IPS-18c (cell line): ENCODE data around the gene CACHD1.

Experiments
- H3K4me3 ChIP-seq: 2 replicates; pipeline ENCODE4 v1.7.0; 2013; ENCODE audit warnings: low read depth, mild to moderate bottlenecking, low read length, moderate library complexity; ENCODE audit not compliant: insufficient read depth
- H3K9me3 ChIP-seq: one replicate; pipeline ENCODE4 v1.6.1; 2013; ENCODE audit warnings: mild to moderate bottlenecking, low read length, moderate library complexity; ENCODE audit not compliant: control insufficient read depth, insufficient read depth

The CACHD1 gene

GRCh38 chr1:64553285-64553684 is 83.4 kb downstream of the CACHD1 start:
- Histone ChIP-seq H3K4me3 (no peak overlapping the region), H3K9me3 (no peaks in the 10 kb centered on the region)

- Histone ChIP-seq H3K9me3 (no peaks in the 10 kb centered on the region), H3K4me3 (no peak overlapping the region)
These were observed 86.0 kb downstream of the CACHD1 start for GRCh38 chr1:64555947-64556346.

- H3K9me3 ChIP-seq: no peaks in the 10 kb centered on the region
- no peak overlapping the region for H3K4me3 ChIP-seq
These were observed 92.1 kb downstream of the CACHD1 start for GRCh38 chr1:64561993-64562392.

GRCh38 chr1:64563958-64564565 is 94.1 kb downstream of the CACHD1 start:
- H3K4me3 ChIP-seq: no peak overlapping the region

GRCh38 chr1:64564891-64565290 is 95.0 kb downstream of the CACHD1 start:
- H3K9me3 ChIP-seq: no peaks in the 10 kb centered on the region
- H3K4me3 ChIP-seq: no peak overlapping the region

More at GRCh38 chr1:64563958-64564565, 94.1 kb downstream of the CACHD1 start:
- no peaks in the 10 kb centered on the region for H3K9me3 ChIP-seq

- no peaks in the 10 kb centered on the region for H3K9me3 ChIP-seq
- H3K4me3 ChIP-seq: no peak overlapping the region
These were observed 97.7 kb downstream of the CACHD1 start for GRCh38 chr1:64567426-64568170.

- H3K9me3 ChIP-seq: no peaks in the 10 kb centered on the region
- H3K4me3 ChIP-seq: no peak overlapping the region
These were observed 98.2 kb downstream of the CACHD1 start for GRCh38 chr1:64568171-64568450.

- no peak overlapping the region for H3K4me3 ChIP-seq
These were observed 99.5 kb downstream of the CACHD1 start for GRCh38 chr1:64569411-64569810.

GRCh38 chr1:64570267-64570855 is 100.4 kb downstream of the CACHD1 start:
- Histone ChIP-seq H3K9me3 (no peaks in the 10 kb centered on the region), H3K4me3 (no peak overlapping the region)

More at GRCh38 chr1:64569411-64569810, 99.5 kb downstream of the CACHD1 start:
- H3K9me3 ChIP-seq: no peaks in the 10 kb centered on the region

- H3K4me3 ChIP-seq: no peak overlapping the region
- H3K9me3 ChIP-seq: no peaks in the 10 kb centered on the region
These were observed 102.4 kb downstream of the CACHD1 start for GRCh38 chr1:64572222-64572900.

GRCh38 chr1:64574301-64574700 is 104.4 kb downstream of the CACHD1 start:
- no peak overlapping the region for H3K4me3 ChIP-seq
- H3K9me3 ChIP-seq: no peaks in the 10 kb centered on the region

- Histone ChIP-seq H3K4me3 (no peak overlapping the region), H3K9me3 (no peaks in the 10 kb centered on the region)
These were observed 106.2 kb downstream of the CACHD1 start for GRCh38 chr1:64575881-64576676.

GRCh38 chr1:64578270-64578973 is 108.5 kb downstream of the CACHD1 start:
- Histone ChIP-seq H3K4me3 (no peak overlapping the region), H3K9me3 (no peaks in the 10 kb centered on the region)

GRCh38 chr1:64579767-64580166 is 109.8 kb downstream of the CACHD1 start:
- no peaks in the 10 kb centered on the region for H3K9me3 ChIP-seq
- no peak overlapping the region for H3K4me3 ChIP-seq

GRCh38 chr1:64581135-64581842 is 111.4 kb downstream of the CACHD1 start:
- H3K4me3 ChIP-seq: no peak overlapping the region
- H3K9me3 ChIP-seq: no peaks in the 10 kb centered on the region

GRCh38 chr1:64581843-64582185 is 111.9 kb downstream of the CACHD1 start:
- no peaks in the 10 kb centered on the region for H3K9me3 ChIP-seq
- no peak overlapping the region for H3K4me3 ChIP-seq
